Dermis microvascular lymphatic vessel endothelial cell (primary cell): Measurements from ENCODE around the gene VAMP4. TPM values are rescaled to one million over a fixed set of nuclear protein-coding genes. Genes with fewer than 3 reads are reported as not detected.
"Not testable (repeated sequence)": the region's sequence is repeated elsewhere in the genome, so short reads cannot be mapped to it uniquely, and the experiment has no call there.

Experiments used
- DNase-seq, 2 donors: peaks; one replicate each; pipeline versions ENCODE4 v3.0.0 to v3.0.0-alpha.2; 2010; ENCODE audit warnings: low read depth in 2 of 2
- total RNA-seq: library from RNA; depleted of rRNA; stranded (reverse); fragments of >200 nt; gene quantifications from 2 replicates; pipeline ENCODE4 v1.2.1, GENCODE V29; 2014

The VAMP4 gene
- total RNA-seq, 1 donor from 2014 or later, result 3.1 TPM

- no peak for DNase-seq
These were observed 39.3 kb downstream of the VAMP4 start for GRCh38 chr1:171702598-171702997.

DNA sequence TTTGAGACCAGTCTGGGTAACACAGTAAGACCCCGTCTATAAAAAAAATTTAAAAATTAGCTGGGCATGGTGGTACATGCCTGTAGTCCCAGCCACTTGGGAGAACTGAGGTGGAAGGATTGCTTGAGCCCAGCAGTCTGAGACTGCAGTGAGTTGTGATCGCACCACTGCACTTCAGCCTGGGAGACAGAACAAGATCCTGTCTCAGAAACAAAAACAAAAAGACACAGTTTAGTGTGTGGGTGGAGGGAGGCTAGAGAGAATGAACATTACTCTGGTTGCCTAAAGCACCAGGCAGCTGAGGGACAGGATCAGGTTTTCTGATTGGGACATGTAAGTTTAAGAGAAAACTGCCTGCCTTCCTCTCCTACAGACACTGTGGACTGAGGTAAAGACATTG lies 42.3 kb downstream of the VAMP4 start:
- DNase-seq, result no peak

DNA sequence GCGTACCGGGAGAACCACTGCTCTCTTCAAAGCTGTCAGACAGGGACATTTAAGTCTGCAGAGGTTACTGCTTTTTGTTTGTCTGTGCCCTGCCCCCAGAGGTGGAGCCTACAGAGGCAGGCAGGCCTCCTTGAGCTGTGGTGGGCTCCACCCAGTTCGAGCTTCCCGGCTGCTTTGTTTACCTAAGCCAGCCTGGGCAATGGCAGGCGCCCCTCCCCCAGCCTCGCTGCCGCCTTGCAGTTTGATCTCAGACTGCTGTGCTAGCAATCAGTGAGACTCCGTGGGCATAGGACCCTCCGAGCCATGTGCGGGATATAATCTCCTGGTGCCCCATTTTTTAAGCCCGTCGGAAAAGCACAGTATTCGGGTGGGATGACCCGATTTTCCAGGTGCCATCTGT lies 46.1 kb downstream of the VAMP4 start:
- not testable (repeated sequence) for DNase-seq

- DNase-seq, result not testable (repeated sequence)
These were observed 48.3 kb downstream of the VAMP4 start for GRCh38 chr1:171693541-171693940.

GRCh38 chr1:171683870-171684269 lies 58.0 kb downstream of the VAMP4 start:
- no peak for DNase-seq

GRCh38 chr1:171680339-171680738 lies 61.5 kb downstream of the VAMP4 start:
- DNase-seq, result no peak

GRCh38 chr1:171676823-171677222 lies 65.0 kb downstream of the VAMP4 start:
- DNase-seq, result no peak

- no peak for DNase-seq
These were observed 67.1 kb downstream of the VAMP4 start for GRCh38 chr1:171674431-171675405.

DNA sequence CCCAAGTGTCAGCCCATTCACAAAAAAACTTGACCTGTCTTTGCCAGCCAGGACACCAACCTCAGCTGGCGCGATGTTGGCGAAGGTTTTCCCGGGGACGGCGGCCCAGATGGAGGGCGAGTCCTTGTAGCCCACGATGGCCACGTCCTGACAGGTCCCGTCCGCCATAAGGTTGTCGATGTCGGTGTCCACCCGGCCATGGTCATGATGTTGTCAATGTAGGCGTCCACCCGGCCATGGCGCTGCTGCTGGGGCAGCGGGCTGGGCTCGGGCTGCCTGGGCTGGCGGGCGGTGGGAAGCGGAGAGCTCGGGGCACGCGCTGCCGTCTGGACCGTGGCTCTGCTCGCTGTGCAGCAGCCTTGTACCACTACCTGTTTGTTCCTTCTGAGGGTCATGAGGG lies 71.1 kb downstream of the VAMP4 start:
- DNase-seq, result no peak

DNA sequence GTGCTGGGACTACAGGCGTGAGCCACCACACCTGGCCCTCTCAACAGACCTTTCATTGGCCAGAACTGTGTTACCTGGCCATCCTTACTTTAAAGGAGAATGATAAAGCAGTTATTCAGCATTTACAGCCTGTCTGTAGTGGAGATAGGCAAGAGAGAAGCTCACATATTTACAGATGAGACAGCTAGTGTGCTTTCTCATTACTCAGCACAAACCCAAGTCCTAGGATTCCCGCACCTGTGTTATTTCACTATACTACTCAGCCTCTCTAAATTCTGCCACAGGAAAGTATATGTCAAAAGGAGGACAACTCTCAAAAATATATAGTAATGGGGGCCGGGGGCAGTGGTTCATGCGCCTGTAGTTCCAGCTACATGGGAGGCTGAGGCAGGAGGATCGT lies 73.5 kb downstream of the VAMP4 start:
- no peak for DNase-seq

GRCh38 chr1:171666114-171666769 lies 75.6 kb downstream of the VAMP4 start:
- no peak for DNase-seq

DNA sequence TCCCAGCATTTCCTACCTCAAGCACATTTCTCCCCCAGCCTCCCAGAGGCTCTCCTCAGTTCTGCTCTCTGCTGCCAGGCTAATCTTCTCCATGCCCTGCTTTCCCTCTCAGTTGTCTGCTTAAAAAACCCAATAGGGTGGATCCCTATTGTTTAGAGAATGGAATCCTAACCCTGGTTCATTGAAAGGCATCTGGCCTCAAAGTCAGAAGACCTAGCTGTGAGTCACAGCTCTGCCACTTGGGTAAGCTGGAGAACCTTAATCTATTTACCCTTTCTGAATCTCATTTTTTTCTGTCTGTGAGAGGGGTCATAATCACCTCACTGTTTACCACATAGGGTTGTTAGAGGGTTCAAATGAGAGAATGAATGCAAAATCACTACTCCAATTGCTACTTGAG lies 76.9 kb downstream of the VAMP4 start:
- DNase-seq, result no peak

DNA sequence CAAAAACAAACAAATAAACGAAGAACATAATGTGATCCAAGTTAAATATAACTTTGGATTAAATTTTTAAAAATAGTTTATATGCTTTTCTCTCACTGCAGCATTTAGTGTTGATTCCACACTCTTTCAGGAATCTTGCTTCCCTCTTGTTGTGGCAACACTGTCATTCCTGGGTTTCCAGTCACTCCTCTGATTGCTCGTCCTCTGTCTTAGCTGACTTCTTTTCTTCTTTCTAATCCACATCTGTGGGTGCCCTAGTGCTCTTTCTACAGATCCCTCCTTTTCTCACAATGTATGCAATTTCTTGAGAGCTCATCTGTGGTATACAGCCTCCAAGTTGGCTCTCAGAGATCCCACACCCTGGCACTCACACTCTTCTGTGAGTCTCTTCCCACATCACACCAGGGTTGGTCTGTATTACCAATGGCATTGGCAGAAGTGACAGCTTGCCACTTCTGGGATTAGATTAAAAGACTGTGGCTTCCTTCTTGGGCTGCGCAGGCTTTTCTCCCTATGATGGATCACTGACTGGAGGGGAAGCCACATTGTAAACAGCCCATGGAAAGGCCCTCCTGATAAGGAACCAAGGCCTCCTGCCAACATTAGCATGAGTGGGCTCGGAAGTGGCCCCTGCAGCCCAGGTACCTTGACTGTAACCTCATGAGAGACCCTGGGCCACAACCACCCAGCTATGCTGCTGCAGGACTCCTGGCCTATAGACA lies 77.8 kb downstream of the VAMP4 start:
- no peak for DNase-seq

GRCh38 chr1:171663036-171663853 lies 78.6 kb downstream of the VAMP4 start:
- DNase-seq, result no peak

DNA sequence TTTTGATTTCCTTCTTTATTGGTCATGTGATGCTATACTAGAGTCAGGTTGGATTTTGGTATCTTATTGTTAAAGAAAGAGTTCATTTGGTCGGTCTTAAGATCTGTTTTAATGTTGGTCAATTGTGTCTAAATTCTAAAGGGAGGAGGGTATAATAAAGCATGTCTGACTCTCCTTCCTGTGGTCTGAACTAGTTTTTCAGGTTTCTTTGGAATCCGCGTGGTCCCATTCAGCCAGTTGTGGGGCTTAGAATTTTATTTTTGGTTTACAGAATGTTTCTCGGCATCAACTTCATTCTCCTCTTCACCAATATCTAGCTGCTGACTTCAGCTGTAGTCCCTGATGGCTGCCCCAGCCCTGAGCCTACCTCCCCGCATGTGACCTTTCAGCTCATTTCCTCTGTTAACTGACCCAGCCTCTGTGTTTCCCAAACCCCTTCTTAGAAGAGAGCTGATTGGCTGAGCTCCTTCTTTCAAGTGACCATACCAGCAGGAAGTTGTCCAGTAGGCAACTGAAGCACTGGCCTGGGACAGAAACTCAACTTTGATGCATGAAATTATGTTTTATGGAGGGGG lies 80.7 kb downstream of the VAMP4 start:
- no peak for DNase-seq

DNA sequence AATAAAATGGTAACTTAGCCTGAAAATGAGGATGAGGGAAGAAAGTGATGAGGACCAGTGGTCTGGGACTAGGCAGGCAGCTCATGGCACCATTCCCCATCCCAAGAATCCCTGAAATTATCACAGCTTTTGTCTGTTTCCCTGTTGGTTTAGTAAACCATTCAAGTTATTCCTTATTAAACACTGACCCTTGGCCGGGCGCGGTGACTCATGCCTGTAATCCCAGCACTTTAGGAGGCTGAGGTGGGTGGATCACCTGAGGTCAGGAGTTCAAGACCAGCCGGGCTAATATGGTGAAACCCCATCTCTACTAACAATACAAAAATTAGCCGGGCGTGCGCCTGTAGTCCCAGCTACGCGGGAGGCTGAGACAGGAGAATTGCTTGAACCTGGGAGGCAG lies 85.7 kb downstream of the VAMP4 start:
- DNase-seq, result not testable (repeated sequence)

DNA sequence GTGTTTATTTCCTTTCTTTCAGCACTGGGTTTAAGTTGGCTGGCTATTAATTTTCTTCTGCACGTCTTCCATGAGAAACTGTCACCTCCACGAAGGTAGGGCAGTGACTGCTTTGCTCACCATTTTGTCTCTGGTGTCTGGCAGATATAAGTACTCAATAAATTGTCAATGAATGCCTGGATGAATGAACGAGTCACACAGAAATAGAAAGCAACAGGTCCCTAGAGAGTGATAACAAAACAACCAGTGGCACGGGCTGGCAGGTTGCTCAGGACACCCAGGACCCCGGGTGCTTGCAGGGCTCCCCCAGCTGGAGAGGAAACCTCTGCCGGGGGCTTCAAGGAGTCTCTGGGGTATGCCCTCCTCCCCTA lies 86.1 kb downstream of the VAMP4 start:
- DNase-seq, result no peak

- peak in 1 of 2 donors; percentile 59 for DNase-seq
These were observed 86.7 kb downstream of the VAMP4 start for GRCh38 chr1:171654942-171655745.

- DNase-seq, result no peak
These were observed 87.5 kb downstream of the VAMP4 start for GRCh38 chr1:171654201-171654941.
